Smooth muscle cell (in vitro differentiated cells): ENCODE data around the gene BCOR. TPM values are rescaled to one million over a fixed set of nuclear protein-coding genes. Genes with fewer than 3 reads are reported as not detected.

Experiments
- DNase-seq: peaks from one replicate; lab custom pipeline; 2025; ENCODE audit not compliant: unreplicated experiment; lab: John Stamatoyannopoulos, UW
- H2AFZ ChIP-seq: fragments of 200-600 bp; sonication (generic); 2 replicates; pipeline ENCODE4 v1.6.0; 2016; ENCODE audit warnings: antibody characterized with exemption, low read depth, mild to moderate bottlenecking
- H3F3A ChIP-seq: fragments of 200-600 bp; sonication (generic); 2 replicates; pipeline ENCODE4 v1.6.0; 2017; ENCODE audit warnings: antibody characterized with exemption, low read depth
- H3K27ac ChIP-seq: fragments of 200-600 bp; sonication (generic); 2 replicates; pipeline ENCODE4 v1.5.1; 2016; ENCODE audit warnings: low read depth, mild to moderate bottlenecking
- H3K27me3 ChIP-seq: fragments of 200-600 bp; sonication (generic); 2 replicates; pipeline ENCODE4 v1.6.1; 2016; ENCODE audit warnings: low read depth, mild to moderate bottlenecking
- H3K36me3 ChIP-seq: fragments of 200-600 bp; sonication (generic); 2 replicates; pipeline ENCODE4 v1.5.1; 2016; ENCODE audit warnings: low read depth
- H3K4me1 ChIP-seq: fragments of 200-600 bp; sonication (generic); 2 replicates; pipeline ENCODE4 v1.5.1; 2016; ENCODE audit warnings: low read depth
- H3K4me2 ChIP-seq: fragments of 200-600 bp; sonication (generic); 2 replicates; pipeline ENCODE4 v1.6.0; 2016; ENCODE audit warnings: mild to moderate bottlenecking
- H3K4me3 ChIP-seq: fragments of 200-600 bp; sonication (generic); 2 replicates; pipeline ENCODE4 v1.5.1; 2016; ENCODE audit warnings: mild to moderate bottlenecking
- H3K79me2 ChIP-seq: fragments of 200-600 bp; sonication (generic); 2 replicates; pipeline ENCODE4 v1.6.0; 2016; ENCODE audit warnings: low read depth, mild to moderate bottlenecking
- H3K9ac ChIP-seq: fragments of 200-600 bp; sonication (generic); 2 replicates; pipeline ENCODE4 v1.6.0; 2016; ENCODE audit warnings: low read depth
- H3K9me3 ChIP-seq: fragments of 200-600 bp; sonication (generic); replicated peaks from 2 replicates; pipeline ENCODE4 v1.5.1; 2016; ENCODE audit warnings: low read depth
- H4K20me1 ChIP-seq: fragments of 200-600 bp; sonication (generic); 2 replicates; pipeline ENCODE4 v1.6.0; 2016; ENCODE audit warnings: low read depth
- WGBS: methylation state at CpG from one replicate; pipeline ENCODE4 v1.1.7; 2016; ENCODE audit warnings: low lambda C conversion rate; 5-methylcytosine and 5-hydroxymethylcytosine counted together
- polyA plus RNA-seq: library from polyadenylated mRNA; unstranded; fragments of >200 nt; fragmentation: Nextera tagmentation; extraction: Ambion mirVana; gene quantifications from 2 replicates; pipeline ENCODE4 v1.2.1, GENCODE V29; 2016
- total RNA-seq: library from RNA; depleted of rRNA; stranded (reverse); fragments of >200 nt; gene quantifications from 2 replicates; pipeline ENCODE4 v1.2.3, GENCODE V29; 2014
- TF ChIP-seq, protein P1 (sequence below): fragments of 200-600 bp; sonication (generic); IDR thresholded peaks from 2 replicates; pipeline ENCODE4 v1.5.1; 2017; ENCODE audit warnings: borderline replicate concordance, mild to moderate bottlenecking, antibody characterized with exemption; ENCODE audit not compliant: insufficient read depth, poor library complexity, severe bottlenecking

BCOR gene
- total and polyA plus RNA-seq, 2 experiments from 2014 or later = 19.5 to 28.0 TPM

DNA sequence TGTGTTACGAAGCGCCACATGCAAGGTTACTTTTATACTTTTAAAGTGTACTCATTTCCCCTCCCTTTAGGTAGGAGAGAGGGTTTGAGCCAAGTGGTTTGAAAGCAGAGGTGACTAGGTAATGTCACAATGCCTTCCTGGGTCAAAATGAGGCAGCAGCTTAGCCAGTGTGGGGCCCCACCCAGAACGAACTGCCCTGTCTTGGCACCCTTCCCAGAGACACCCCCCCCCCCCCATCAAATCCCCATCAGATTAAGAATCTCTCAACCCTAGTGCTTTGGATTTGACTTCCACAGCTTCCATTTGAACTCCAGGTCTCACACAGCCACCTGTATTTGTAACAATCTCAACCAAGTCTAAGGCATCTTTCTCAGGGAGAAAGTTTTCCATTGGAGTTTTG is 31.1 kb downstream of the BCOR start:
- TF ChIP-seq, protein P1, sequence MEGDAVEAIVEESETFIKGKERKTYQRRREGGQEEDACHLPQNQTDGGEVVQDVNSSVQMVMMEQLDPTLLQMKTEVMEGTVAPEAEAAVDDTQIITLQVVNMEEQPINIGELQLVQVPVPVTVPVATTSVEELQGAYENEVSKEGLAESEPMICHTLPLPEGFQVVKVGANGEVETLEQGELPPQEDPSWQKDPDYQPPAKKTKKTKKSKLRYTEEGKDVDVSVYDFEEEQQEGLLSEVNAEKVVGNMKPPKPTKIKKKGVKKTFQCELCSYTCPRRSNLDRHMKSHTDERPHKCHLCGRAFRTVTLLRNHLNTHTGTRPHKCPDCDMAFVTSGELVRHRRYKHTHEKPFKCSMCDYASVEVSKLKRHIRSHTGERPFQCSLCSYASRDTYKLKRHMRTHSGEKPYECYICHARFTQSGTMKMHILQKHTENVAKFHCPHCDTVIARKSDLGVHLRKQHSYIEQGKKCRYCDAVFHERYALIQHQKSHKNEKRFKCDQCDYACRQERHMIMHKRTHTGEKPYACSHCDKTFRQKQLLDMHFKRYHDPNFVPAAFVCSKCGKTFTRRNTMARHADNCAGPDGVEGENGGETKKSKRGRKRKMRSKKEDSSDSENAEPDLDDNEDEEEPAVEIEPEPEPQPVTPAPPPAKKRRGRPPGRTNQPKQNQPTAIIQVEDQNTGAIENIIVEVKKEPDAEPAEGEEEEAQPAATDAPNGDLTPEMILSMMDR = no peak
- H3F3A ChIP-seq = no peaks in the 10 kb centered on the region
- H3K27me3 ChIP-seq = no peaks in the 10 kb centered on the region
- 92% methylated on average over 3 of the region's 3 CpGs for WGBS
- H3K4me3 ChIP-seq = no peak overlapping the region
- no peak overlapping the region for H3K27ac ChIP-seq
- peaks cover 87% of the 10 kb centered on the region for H4K20me1 ChIP-seq
- no peaks in the 10 kb centered on the region for H3K9me3 ChIP-seq
- H3K36me3 ChIP-seq = peaks cover 7% of the 10 kb centered on the region
- peaks cover 12% of the 10 kb centered on the region for H3K79me2 ChIP-seq
- H2AFZ ChIP-seq = no peak overlapping the region
- H3K4me1 ChIP-seq = no peaks in the 10 kb centered on the region
- H3K4me2 ChIP-seq = no peak overlapping the region
- DNase-seq = no peak
- H3K9ac ChIP-seq = no peak overlapping the region

DNA sequence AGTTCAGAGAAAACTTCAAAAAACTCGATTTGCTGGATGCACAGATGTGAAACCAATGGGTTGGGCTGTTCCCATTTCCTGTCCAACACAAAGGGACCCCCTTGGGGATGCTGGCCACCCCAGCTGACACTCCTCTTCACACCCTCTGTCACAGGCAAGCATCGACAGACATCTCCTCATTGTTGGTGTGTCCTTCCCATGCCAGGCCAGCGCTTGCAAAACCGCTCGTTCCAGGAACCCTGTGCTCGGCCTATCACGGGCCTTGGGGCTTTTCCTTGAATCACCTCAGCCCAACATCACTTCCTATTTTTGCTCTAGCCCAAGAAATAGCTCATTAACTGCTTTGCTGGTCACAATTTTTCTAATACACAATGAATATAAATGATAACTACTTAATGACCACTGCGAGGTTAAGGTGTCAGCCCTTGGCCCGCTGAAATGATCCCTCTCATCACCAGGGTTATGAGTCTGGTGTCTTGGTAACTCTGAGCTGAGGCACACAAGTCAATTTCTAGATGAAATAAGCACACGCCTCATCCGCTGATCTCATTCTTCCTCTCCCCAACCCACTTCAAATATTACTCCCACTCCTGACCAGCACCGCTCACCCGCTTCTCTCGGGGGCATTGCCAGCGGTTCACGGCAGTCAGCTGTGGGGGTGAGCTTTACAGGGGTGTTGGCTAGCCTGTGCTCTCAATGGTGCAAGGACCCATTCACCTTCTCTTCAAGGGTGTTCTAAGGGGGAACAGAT is 32.3 kb downstream of the BCOR start:
- TF ChIP-seq, protein P1 = no peak
- DNase-seq = no peak
- no peaks in the 10 kb centered on the region for H3K9me3 ChIP-seq
- no peak overlapping the region for H2AFZ ChIP-seq
- H3K4me2 ChIP-seq = no peak overlapping the region
- no peaks in the 10 kb centered on the region for H3K4me1 ChIP-seq
- H4K20me1 ChIP-seq = peaks cover 75% of the 10 kb centered on the region
- H3K9ac ChIP-seq = no peak overlapping the region
- no peaks in the 10 kb centered on the region for H3F3A ChIP-seq
- no peaks in the 10 kb centered on the region for H3K27me3 ChIP-seq
- H3K27ac ChIP-seq = no peak overlapping the region
- no peak overlapping the region for H3K4me3 ChIP-seq
- peaks cover 3% of the 10 kb centered on the region for H3K36me3 ChIP-seq
- WGBS = 89% methylated on average over 15 of the region's 16 CpGs
- peaks cover 3% of the 10 kb centered on the region for H3K79me2 ChIP-seq

DNA sequence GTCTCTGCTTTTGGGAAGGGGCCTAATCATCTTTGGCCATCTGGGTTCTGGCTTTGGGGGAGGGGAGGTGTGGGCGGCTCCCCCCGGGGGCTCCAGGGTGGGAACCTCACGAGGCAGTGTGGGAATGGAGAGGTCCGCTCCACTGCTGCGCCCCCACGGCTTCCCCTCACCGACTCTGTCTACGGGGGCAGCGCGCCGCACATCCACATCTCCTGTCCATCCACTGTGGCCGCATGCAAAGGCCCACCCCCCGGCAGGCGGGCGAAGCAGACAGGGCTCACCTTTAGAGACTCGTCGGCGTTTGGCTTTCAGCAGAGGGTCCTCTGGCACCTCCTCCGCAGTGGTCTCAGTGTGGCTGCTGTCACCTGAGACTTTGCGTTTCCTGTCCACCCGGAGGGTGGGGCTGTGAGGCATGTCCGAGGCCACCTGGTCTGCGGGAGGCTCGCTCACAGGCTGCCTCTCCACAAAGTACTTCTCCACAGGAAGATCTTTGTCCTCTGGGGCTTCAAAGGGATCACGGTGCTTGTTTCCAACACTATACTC is 33.6 kb downstream of the BCOR start:
- WGBS = 93% methylated on average over 25 of the region's 25 CpGs
- H3K9ac ChIP-seq = no peak overlapping the region
- no peak for DNase-seq

More for the DNA sequence above, 33.6 kb downstream of the BCOR start:
- Histone ChIP-seq H2AFZ (no peak overlapping the region), H3F3A (no peaks in the 10 kb centered on the region), H3K4me1 (no peaks in the 10 kb centered on the region), H3K27ac (no peak overlapping the region), H3K4me2 (no peak overlapping the region), H3K4me3 (no peak overlapping the region), H3K27me3 (no peaks in the 10 kb centered on the region), H3K36me3 (peaks cover 3% of the 10 kb centered on the region), H3K9me3 (no peaks in the 10 kb centered on the region), H4K20me1 (peaks cover 68% of the 10 kb centered on the region), H3K79me2 (no peaks in the 10 kb centered on the region)
- TF ChIP-seq, protein P1 = no peak
